Effector CD8-positive, alpha-beta T cell (primary cell): Measurements from ENCODE around the gene ECHS1.
"Not testable (repeated sequence)": the region's sequence is repeated elsewhere in the genome, so short reads cannot be mapped to it uniquely, and the experiment has no call there.

Source experiments
- DNase-seq: peaks from one replicate; lab custom pipeline; 2025; lab: John Stamatoyannopoulos, UW

The ECHS1 gene

DNA sequence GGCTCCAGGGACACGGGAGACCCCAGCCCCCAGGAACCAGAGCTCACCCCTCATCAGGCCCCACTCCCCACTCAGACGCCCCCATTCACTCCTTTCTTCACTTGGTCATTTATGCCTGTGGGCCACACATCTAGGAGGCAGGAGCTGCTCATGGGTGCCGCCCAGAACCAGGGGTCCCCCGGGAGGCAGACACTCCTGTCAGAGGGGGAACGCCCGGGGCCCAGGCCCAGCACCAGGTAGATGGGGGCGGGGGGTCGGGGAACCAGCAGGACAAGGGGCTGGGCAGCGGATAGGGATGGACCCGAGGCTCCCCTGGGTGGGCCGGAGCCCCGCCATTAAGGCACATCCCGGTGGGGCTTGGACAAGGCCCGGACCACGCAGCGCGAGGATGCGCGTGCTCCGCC lies 48.3 kb downstream of the ECHS1 start:
- no peak for DNase-seq

DNA sequence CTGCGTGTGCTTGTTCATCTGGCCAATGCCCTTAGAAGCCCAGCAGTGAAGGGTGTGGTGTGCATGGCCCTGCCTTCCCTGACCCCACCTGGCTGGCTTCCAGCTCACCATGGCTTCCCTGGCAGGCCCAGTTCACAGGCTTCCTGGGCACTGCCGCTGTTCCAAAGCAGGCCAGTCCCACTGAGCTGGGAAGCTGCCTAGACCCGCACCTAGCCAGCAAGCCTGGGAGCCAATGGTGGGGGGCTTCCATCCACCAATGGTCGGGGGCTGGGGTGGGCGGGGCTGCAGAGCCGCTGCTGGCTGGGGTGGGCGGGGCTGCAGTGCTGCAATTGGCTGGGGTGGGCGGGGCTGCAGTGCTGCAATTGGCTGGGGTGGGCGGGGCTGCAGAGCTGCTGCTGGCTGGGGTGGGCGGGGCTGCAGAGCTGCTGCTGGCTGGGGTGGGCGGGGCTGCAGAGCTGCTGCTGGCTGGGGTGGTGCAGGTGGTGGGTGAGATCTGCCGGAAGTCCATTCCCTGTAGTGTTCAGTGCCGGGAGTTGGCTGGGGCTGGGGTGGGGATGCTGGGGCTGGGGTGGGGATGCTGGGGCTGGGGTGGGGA lies 48.9 kb downstream of the ECHS1 start:
- DNase-seq, result peak; percentile 38

DNA sequence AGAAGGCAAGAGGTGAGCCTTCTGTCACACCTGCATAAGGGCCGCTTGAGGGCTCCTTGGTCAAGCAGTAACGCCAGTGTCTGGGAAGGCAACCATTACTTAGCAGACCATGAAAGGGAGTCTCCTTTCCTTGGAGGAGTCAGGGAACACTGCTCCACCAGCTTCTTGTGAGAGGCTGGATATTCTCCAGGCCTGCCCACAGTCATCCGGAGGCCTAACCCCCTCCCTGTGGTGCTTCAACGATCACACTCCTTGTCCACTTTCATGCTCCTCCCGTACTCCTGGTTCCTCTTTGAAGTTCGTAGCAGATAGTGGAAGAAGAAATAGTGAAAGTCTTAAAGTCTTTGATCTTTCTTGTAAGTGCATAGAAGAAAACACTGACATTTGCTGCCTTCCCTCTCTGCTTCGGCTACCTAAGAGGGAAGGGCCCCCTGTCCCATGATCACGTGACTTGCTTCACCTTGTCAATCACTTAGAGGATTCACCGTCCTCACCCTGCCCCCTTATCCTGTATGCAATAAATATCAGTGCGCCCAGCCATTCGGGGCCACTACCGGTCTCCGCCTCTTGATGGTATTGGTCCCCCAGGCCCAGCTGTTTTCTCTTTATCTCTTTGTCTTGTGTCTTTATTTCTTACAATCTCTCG lies 51.0 kb downstream of the ECHS1 start:
- DNase-seq, result not testable (repeated sequence)

DNA sequence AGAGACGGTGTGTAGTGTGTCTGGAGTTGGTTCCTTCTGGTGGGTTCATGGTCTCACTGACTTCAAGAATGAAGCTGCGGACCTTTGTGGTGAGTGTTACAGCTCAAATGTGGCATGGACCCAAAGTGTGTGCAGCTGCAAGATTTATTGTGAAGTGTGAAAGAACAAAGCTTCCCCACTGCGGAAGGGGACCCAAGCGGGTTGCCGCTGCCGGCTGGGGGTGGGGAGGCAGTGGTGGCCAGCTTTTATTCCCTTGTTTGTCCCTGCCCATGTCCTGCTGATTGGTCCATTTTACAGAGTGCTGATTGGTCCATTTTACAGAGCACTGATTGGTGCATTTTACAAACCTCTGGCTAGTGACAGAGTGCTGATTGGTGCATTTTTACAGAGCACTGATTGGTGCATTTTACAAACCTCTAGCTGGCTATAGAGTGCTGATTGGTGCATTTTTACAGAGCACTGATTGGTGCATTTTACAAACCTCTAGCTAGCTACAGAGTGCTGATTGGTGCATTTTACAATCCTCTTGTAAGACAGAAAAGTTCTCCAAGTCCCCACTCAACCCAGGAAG lies 52.2 kb downstream of the ECHS1 start:
- not testable (repeated sequence) for DNase-seq

DNA sequence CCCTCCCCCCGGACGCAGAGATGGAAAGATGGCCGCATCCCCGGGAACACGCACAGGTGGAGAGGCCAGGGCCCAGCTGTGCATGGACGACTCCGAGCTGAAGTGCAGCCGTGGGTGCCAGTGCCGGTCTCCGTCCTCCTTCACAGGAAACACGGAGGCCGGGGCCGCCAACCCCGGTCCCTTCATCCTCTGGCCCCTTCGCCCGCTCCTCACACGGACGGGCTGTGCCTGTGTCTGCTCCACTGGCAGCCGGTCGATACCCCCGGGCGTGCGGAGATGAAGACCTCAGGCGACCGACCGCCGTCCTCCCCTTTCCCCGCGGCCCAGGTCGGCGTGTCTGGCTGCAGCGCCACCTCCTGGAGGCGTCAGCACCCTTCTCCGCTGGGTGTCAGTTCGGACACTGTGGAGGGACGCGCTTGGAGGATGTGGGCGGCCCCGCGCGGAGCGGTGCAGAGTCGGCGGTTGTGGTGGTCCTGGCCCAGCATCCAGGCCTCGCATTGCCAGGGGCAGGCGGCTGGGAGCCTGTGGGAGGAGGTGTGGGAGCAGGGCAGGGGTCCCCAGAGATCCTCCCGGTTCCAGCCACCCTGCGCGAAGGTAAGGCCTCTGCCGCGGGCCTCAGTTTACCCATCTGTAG lies 54.5 kb downstream of the ECHS1 start:
- DNase-seq, result peak; percentile 52

DNA sequence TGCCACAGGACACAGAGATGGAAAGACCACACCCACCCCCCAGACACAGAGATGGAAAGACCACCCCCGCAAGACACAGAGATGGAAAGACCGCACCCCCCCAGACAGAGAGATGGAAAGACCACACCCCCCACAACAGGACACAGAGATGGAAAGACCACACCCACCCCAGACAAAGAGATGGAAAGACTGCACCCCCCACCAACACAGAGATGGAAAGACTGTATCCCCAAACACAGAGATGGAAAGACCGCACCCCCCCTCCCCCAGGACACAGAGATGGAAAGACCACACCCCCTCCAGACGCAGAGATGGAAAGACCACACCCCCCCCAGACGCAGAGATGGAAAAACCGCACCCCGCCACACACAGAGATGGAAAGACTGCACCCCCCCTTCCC lies 56.4 kb downstream of the ECHS1 start:
- DNase-seq, result no peak

DNA sequence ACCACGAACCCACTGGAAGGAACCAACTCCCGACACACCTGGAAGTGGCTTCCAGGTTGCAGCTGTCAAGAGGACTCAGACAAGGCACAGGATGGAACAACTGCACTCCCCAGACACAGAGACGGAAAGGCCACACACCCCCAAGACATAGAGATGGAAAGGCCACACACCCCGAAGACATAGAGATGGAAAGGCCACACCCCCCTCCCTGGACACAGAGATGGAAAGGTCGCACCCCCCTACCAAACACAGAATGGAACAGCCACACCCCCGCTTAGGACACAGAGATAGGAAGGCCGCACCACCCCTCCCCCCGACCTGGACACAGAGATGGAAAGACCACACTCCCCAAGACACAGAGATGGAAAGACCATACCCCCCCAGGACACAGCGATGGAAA lies 56.9 kb downstream of the ECHS1 start:
- DNase-seq, result no peak

DNA sequence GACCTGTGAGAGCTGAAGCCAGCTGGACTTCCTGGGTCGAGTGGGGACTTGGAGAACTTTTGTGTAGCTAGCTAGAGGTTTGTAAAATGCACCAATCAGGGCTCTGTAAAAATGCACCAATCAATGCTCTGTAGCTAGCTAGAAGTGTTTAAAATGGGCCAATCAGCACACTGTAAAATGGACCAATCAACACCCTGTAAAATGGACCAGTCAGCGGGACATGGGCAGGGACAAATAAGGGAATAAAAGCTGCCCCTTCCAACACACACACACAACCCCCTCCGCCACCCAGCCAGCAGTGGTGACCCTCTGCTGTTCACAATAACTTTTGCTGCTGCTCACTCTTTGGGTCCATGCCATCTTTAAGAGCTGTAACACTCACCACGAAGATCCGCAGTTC lies 57.3 kb downstream of the ECHS1 start:
- DNase-seq, result no peak

DNA sequence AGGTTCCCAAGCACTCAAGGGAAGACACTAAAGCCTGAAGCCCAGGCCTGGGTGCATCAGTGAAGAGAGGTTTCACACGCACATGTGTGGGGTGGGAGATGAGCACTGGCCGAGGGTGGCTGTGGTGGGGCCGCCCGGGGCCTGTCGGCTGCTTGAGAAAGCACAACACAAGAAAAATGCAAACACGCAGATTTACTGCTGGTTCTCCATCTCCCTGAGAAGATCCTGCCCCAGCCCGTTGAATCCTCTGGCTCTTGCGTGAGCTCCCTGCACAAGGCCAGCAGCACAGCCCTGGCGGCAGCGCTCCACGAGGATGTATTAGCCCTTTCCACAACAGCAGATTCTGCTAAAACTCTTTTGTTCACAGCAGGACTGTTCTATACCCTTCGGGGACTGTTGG lies 58.2 kb downstream of the ECHS1 start:
- no peak for DNase-seq

DNA sequence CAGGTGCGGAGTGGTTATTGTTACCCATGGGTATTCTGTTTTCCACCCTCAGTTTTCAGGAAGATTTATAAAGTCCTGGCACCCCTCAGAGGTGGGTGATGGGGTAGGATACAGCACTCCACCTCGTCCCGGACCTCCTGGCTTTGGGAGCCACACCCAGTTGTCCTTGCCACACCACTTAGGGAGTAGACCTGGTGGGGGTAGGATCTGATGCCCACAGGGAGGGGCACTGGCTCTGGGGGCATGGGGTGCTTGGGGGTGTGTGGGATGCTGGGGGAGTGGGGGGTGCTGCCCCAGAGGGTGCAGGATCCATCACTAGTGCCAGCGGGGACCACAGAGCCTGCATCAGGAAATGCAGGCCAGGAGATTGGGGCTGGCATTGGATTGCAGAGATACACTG lies 60.0 kb downstream of the ECHS1 start:
- no peak for DNase-seq

DNA sequence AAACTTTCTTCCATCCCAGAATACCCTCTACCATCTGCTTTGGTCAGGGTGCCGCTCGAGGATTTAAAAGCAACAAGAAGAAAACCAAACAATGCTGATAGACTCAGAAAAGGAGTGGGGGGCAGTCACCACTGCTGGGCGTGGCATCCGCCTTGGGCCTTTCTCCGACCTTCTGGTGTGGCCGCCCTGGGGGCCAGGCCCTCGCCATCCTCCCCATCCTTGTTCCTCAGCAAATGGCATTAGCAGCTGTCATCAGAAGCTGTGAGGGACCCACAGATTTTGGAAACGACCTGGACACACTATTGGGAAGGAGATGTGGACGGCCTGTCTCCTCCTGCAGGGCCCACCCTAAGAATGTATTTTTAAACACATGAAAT lies 60.4 kb downstream of the ECHS1 start:
- DNase-seq, result no peak
